Measurements from ENCODE around the gene HMCN2.

HMCN2 gene

GRCh38 chr9:130305381-130305780, 39.8 kb downstream of the HMCN2 start:
- H3K4me1 ChIP-seq (ENCODE audit: insufficient read depth, low read length, poor library complexity, severe bottlenecking), result no peaks in the 10 kb centered on the region
- H3K9me3 ChIP-seq (ENCODE audit: insufficient read depth, low read depth, low read length), result no peaks in the 10 kb centered on the region
- H3K9me2 ChIP-seq (replicated peaks; ENCODE audit: low read depth, low read length), result no peaks in the 10 kb centered on the region
- H4K20me1 ChIP-seq (ENCODE audit: insufficient read depth, low read length, poor library complexity, severe bottlenecking), result no peaks in the 10 kb centered on the region
- no peaks in the 10 kb centered on the region for H3K79me2 ChIP-seq (ENCODE audit: insufficient read depth, low read length)
- no peaks in the 10 kb centered on the region for H3F3A ChIP-seq (ENCODE audit: low read depth)
- H3K27me3 ChIP-seq (ENCODE audit: insufficient read depth, low read length, poor library complexity, severe bottlenecking), result no peaks in the 10 kb centered on the region
- no peak overlapping the region for H2AFZ ChIP-seq (ENCODE audit: low read length)
- H3K4me2 ChIP-seq (ENCODE audit: low read depth, low read length, poor library complexity, severe bottlenecking), result no peak overlapping the region
- no peak for TF ChIP-seq EZH2phosphoT487 (IDR thresholded peaks at IDR 0.05; ENCODE audit: borderline replicate concordance)
- TF ChIP-seq, protein P1, sequence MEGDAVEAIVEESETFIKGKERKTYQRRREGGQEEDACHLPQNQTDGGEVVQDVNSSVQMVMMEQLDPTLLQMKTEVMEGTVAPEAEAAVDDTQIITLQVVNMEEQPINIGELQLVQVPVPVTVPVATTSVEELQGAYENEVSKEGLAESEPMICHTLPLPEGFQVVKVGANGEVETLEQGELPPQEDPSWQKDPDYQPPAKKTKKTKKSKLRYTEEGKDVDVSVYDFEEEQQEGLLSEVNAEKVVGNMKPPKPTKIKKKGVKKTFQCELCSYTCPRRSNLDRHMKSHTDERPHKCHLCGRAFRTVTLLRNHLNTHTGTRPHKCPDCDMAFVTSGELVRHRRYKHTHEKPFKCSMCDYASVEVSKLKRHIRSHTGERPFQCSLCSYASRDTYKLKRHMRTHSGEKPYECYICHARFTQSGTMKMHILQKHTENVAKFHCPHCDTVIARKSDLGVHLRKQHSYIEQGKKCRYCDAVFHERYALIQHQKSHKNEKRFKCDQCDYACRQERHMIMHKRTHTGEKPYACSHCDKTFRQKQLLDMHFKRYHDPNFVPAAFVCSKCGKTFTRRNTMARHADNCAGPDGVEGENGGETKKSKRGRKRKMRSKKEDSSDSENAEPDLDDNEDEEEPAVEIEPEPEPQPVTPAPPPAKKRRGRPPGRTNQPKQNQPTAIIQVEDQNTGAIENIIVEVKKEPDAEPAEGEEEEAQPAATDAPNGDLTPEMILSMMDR (conservative IDR thresholded peaks at IDR 0.05; ENCODE audit: low read length), result no peak
- H3K4me3 ChIP-seq (ENCODE audit: low read length, poor library complexity, severe bottlenecking), result no peak overlapping the region
- H3K9ac ChIP-seq (ENCODE audit: low read depth, low read length, poor library complexity, severe bottlenecking), result no peak overlapping the region
- H3K36me3 ChIP-seq (ENCODE audit: insufficient read depth, low read length), result no peaks in the 10 kb centered on the region

DNA sequence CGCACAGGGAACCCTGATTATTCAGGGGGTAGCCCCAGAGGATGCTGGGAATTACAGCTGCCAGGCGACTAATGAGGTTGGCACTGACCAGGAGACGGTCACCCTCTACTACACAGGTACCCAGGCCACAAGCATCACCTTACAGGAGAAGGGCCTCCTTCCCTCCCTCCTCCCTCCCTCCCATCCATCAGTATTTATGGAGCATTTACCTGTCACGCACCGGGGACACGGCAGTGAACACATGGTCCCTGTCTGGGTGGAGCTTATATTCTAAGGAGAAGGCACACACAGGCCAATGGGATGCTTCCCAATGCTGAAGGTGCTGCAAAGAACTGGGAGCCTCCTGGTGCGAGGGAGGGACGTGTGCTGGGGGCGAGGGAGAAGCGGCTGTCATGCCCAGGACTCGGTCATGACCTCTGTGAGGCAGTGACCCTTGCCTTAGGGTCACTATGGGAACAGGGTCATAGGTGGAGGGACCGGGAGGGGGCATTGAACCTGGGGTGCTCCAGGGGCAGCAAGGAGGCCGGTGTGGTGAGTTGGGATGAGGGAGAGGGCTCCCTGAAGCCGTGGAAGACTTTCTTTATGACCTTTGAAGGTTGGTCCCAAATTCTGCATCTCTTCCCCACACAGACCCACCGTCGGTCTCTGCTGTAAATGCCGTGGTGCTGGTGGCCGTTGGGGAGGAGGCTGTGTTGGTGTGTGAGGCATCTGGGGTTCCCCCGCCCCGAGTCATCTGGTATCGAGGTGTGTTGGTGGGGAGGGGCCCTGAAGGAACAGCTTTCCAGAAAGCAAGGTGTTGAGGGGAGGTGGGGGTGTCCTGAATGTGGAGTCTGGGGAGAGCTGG, 41.5 kb downstream of the HMCN2 start:
- TF ChIP-seq, protein P1 (conservative IDR thresholded peaks at IDR 0.05; ENCODE audit: low read length), result no peak
- Histone ChIP-seq H3K4me3 (ENCODE audit: low read length, poor library complexity, severe bottlenecking) (no peak overlapping the region), H3K4me2 (ENCODE audit: low read depth, low read length, poor library complexity, severe bottlenecking) (no peak overlapping the region), H2AFZ (ENCODE audit: low read length) (no peak overlapping the region), H4K20me1 (ENCODE audit: insufficient read depth, low read length, poor library complexity, severe bottlenecking) (no peaks in the 10 kb centered on the region), H3K9ac (ENCODE audit: low read depth, low read length, poor library complexity, severe bottlenecking) (no peak overlapping the region), H3F3A (ENCODE audit: low read depth) (no peaks in the 10 kb centered on the region), H3K9me2 (replicated peaks; ENCODE audit: low read depth, low read length) (no peaks in the 10 kb centered on the region), H3K9me3 (ENCODE audit: insufficient read depth, low read depth, low read length) (no peaks in the 10 kb centered on the region), H3K36me3 (ENCODE audit: insufficient read depth, low read length) (no peaks in the 10 kb centered on the region), H3K79me2 (ENCODE audit: insufficient read depth, low read length) (no peaks in the 10 kb centered on the region), H3K4me1 (ENCODE audit: insufficient read depth, low read length, poor library complexity, severe bottlenecking) (no peaks in the 10 kb centered on the region), H3K27me3 (ENCODE audit: insufficient read depth, low read length, poor library complexity, severe bottlenecking) (no peaks in the 10 kb centered on the region)

- no peaks in the 10 kb centered on the region for H3K4me1 ChIP-seq (ENCODE audit: insufficient read depth, low read length, poor library complexity, severe bottlenecking)
- no peaks in the 10 kb centered on the region for H3K36me3 ChIP-seq (ENCODE audit: insufficient read depth, low read length)
- no peak overlapping the region for H3K4me3 ChIP-seq (ENCODE audit: low read length, poor library complexity, severe bottlenecking)
- no peaks in the 10 kb centered on the region for H3K9me3 ChIP-seq (ENCODE audit: insufficient read depth, low read depth, low read length)
- H3K4me2 ChIP-seq (ENCODE audit: low read depth, low read length, poor library complexity, severe bottlenecking), result no peak overlapping the region
- no peaks in the 10 kb centered on the region for H3K9me2 ChIP-seq (replicated peaks; ENCODE audit: low read depth, low read length)
- H3K9ac ChIP-seq (ENCODE audit: low read depth, low read length, poor library complexity, severe bottlenecking), result no peak overlapping the region
- no peaks in the 10 kb centered on the region for H3K79me2 ChIP-seq (ENCODE audit: insufficient read depth, low read length)
- H3K27me3 ChIP-seq (ENCODE audit: insufficient read depth, low read length, poor library complexity, severe bottlenecking), result no peaks in the 10 kb centered on the region
- H4K20me1 ChIP-seq (ENCODE audit: insufficient read depth, low read length, poor library complexity, severe bottlenecking), result no peaks in the 10 kb centered on the region
- H3F3A ChIP-seq (ENCODE audit: low read depth), result no peaks in the 10 kb centered on the region
- no peak overlapping the region for H2AFZ ChIP-seq (ENCODE audit: low read length)
- TF ChIP-seq EZH2phosphoT487 (IDR thresholded peaks at IDR 0.05; ENCODE audit: borderline replicate concordance), result no peak
- TF ChIP-seq, protein P1 (conservative IDR thresholded peaks at IDR 0.05; ENCODE audit: low read length), result no peak
Observed at GRCh38 chr9:130307667-130307943, 42.0 kb downstream of the HMCN2 start.
